CD4-positive, alpha-beta memory T cell (primary cell): Measurements from ENCODE around the gene TRAPPC13. TPM values are rescaled to one million over a fixed set of nuclear protein-coding genes. Genes with fewer than 3 reads are reported as not detected.

Source experiments
- CTCF ChIA-PET: fragments of 350-600 bp; sonication (Branson Sonifier 250); formaldehyde crosslinking; loops from one replicate; lab custom pipeline; 2021; ENCODE audit warnings: inconsistent platforms; ENCODE audit not compliant: partially characterized antibody; lab: Charles Lee
- POLR2A ChIA-PET: fragments of 350-600 bp; sonication (Branson Sonifier 250); formaldehyde crosslinking; loops from one replicate; lab custom pipeline; 2021; ENCODE audit not compliant: partially characterized antibody; lab: Charles Lee
- DNase-seq, 5 donors: peaks; one replicate each; pipeline versions ENCODE4 v3.0.0 to v3.0.0-alpha.2; 2020 to 2022; ENCODE audit warnings: mixed read lengths in 1 of 5
- H3K27ac ChIP-seq: one replicate; pipeline ENCODE4 v1.7.0; 2013; ENCODE audit warnings: low read depth, low read length
- H3K27me3 ChIP-seq: 2 replicates; pipeline ENCODE4 v1.7.0; 2013; ENCODE audit warnings: mild to moderate bottlenecking, low read length, moderate library complexity; ENCODE audit not compliant: insufficient read depth
- H3K36me3 ChIP-seq: 2 replicates; pipeline ENCODE4 v1.7.0; 2013; ENCODE audit warnings: mild to moderate bottlenecking, low read length, moderate library complexity; ENCODE audit not compliant: insufficient read depth
- H3K4me1 ChIP-seq: 2 replicates; pipeline ENCODE4 v1.7.0; 2013; ENCODE audit warnings: mild to moderate bottlenecking, low read length, moderate library complexity; ENCODE audit not compliant: insufficient read depth
- H3K4me3 ChIP-seq, 2 donors: one replicate each; pipeline ENCODE4 v1.7.0; 2013; ENCODE audit warnings: low read length in 2 of 2, mild to moderate bottlenecking in 1 of 2
- H3K9me3 ChIP-seq, 2 donors: one replicate each; pipeline ENCODE4 v1.7.0; 2013; ENCODE audit warnings: low read length in 2 of 2, control low read depth in 1 of 2; ENCODE audit not compliant: control insufficient read depth in 1 of 2
- H3K27ac Mint-ChIP-seq, 7 donors: one replicate each; pipeline ENCODE4 v1.8.0; 2020 to 2021; ENCODE audit warnings: mixed read lengths in 7 of 7, mild to moderate bottlenecking in 6 of 7, inconsistent platforms in 3 of 7, moderate library complexity in 3 of 7
- H3K27me3 Mint-ChIP-seq, 2 donors: one replicate each; pipeline ENCODE4 v1.8.0; 2020 to 2021; ENCODE audit warnings: mixed read lengths in 2 of 2
- H3K36me3 Mint-ChIP-seq, 2 donors: one replicate each; pipeline ENCODE4 v1.8.0; 2020 to 2021; ENCODE audit warnings: mixed read lengths in 2 of 2, inconsistent platforms in 1 of 2, mild to moderate bottlenecking in 1 of 2
- H3K4me1 Mint-ChIP-seq, 4 donors: one replicate each; pipeline ENCODE4 v1.8.0; 2020 to 2021; ENCODE audit warnings: mixed read lengths in 4 of 4, mild to moderate bottlenecking in 1 of 4
- H3K4me3 Mint-ChIP-seq, 8 donors: one replicate each; pipeline ENCODE4 v1.8.0; 2020 to 2021; ENCODE audit warnings: mixed read lengths in 8 of 8, mild to moderate bottlenecking in 7 of 8, moderate library complexity in 6 of 8, inconsistent platforms in 3 of 8
- H3K9me3 Mint-ChIP-seq, 8 donors: one replicate each; pipeline ENCODE4 v1.8.0; 2020 to 2021; ENCODE audit warnings: mixed read lengths in 8 of 8, mild to moderate bottlenecking in 5 of 8, inconsistent platforms in 3 of 8, moderate library complexity in 1 of 8
- intact Hi-C: fragments of 100-400 bp; cut with micrococcal nuclease; formaldehyde crosslinking; loops from one replicate; pipeline ENCODE4 v1.15.1; 2023
- polyA plus RNA-seq, 2 donors: library from polyadenylated mRNA; unstranded; fragments of 300-500 nt; fragmentation: Illumina TruSeq; gene quantifications; one replicate each; pipeline ENCODE4 v1.2.3, GENCODE V29; 2021
- total RNA-seq, 2 experiments: library from RNA; stranded (reverse); gene quantifications; one replicate each; pipeline ENCODE4 v1.2.3, GENCODE V29; 2021

The TRAPPC13 gene
- total and polyA plus RNA-seq, 4 experiments from 2014 or later = 16.4 to 21.4 (median 20.9) TPM

- H3K36me3 ChIP-seq = peaks cover 25% of the 10 kb centered on the region
Observed at GRCh38 chr5:65696892-65697291, 72.1 kb downstream of the TRAPPC13 start.

DNA sequence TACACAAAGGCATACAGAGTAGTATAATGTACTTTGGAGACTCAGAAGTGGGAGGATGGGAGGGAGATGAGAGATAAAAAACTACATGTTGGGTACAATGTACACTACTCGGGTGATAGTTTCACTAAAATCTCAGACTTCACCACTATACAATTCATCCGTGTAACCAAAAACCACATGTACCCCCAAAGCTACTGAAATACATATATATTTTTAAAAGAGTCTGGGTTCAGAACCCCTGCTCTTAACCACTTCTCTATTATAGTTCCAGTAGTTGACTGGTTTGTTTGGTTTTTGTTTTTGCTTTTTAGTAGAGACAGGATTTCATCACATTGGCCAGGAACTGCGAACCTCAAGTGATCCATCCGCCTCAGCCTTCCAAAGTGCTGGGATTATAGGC lies 74.5 kb downstream of the TRAPPC13 start:
- H3K4me3 Mint-ChIP-seq = no peak overlapping the region
- Histone ChIP-seq H3K36me3 (peaks cover 23% of the 10 kb centered on the region), H3K27ac (no peak overlapping the region), H3K4me3 (no peak overlapping the region), H3K9me3 (no peaks in the 10 kb centered on the region), H3K4me1 (no peaks in the 10 kb centered on the region), H3K27me3 (no peaks in the 10 kb centered on the region)
- H3K27ac Mint-ChIP-seq = no peak overlapping the region
- peaks cover 8 to 12% (median 10%) of the 10 kb centered on the region in 4 donors for H3K4me1 Mint-ChIP-seq
- ChIA-PET POLR2A (interaction anchor here (0.6 kb wide), 1 partner anchor 385 kb away, joined by 3 read pairs; no protein-coding TSS in a partner anchor), CTCF (no interaction called here)
- no peaks in the 10 kb centered on the region for H3K27me3 Mint-ChIP-seq
- H3K9me3 Mint-ChIP-seq = no peaks in the 10 kb centered on the region
- intact Hi-C loops = no loop called here
- no peak for DNase-seq
- H3K36me3 Mint-ChIP-seq = peaks cover 43 to 48% of the 10 kb centered on the region in 2 donors

More at GRCh38 chr5:65696892-65697291, 72.1 kb downstream of the TRAPPC13 start:
- CTCF ChIA-PET = no interaction called here
- peaks cover 33 to 49% of the 10 kb centered on the region in 2 donors for H3K36me3 Mint-ChIP-seq
- Histone ChIP-seq H3K27me3 (no peaks in the 10 kb centered on the region), H3K9me3 (no peaks in the 10 kb centered on the region), H3K4me1 (no peaks in the 10 kb centered on the region), H3K4me3 (no peak overlapping the region), H3K27ac (no peak overlapping the region)
- H3K4me3 Mint-ChIP-seq = no peak overlapping the region
- peaks cover 9 to 12% (median 12%) of the 10 kb centered on the region in 4 donors for H3K4me1 Mint-ChIP-seq
- DNase-seq = no peak
- H3K27ac Mint-ChIP-seq = no peak overlapping the region
- POLR2A ChIA-PET = interaction anchor here (1.3 kb wide), 1 partner anchor 23 kb away, joined by 4 read pairs; no protein-coding TSS in a partner anchor
- H3K9me3 Mint-ChIP-seq = no peaks in the 10 kb centered on the region
- intact Hi-C loops = no loop called here
- no peaks in the 10 kb centered on the region for H3K27me3 Mint-ChIP-seq

GRCh38 chr5:65702036-65702435 lies 77.2 kb downstream of the TRAPPC13 start:
- POLR2A ChIA-PET = no interaction called here

GRCh38 chr5:65704621-65705239 lies 79.9 kb downstream of the TRAPPC13 start:
- H3K9me3 ChIP-seq = no peaks in the 10 kb centered on the region
- ChIA-PET CTCF (interaction anchor here (1.1 kb wide), 2 partner anchors 8 to 23 kb away, joined by 3 read pairs; no protein-coding TSS in a partner anchor), POLR2A (no interaction called here)
- Mint-ChIP-seq H3K27ac (peak overlapping the region in 3 of 7 donors; percentile 15 to 24 (median 23)), H3K9me3 (no peaks in the 10 kb centered on the region), H3K4me1 (peaks cover 0 to 10% (median 5%) of the 10 kb centered on the region in 4 donors), H3K27me3 (no peaks in the 10 kb centered on the region), H3K4me3 (no peak overlapping the region), H3K36me3 (peaks cover 40 to 54% of the 10 kb centered on the region in 2 donors)
- H3K27ac ChIP-seq = no peak overlapping the region
- H3K4me3 ChIP-seq = no peak overlapping the region
- no peaks in the 10 kb centered on the region for H3K27me3 ChIP-seq
- no peak for DNase-seq
- intact Hi-C loops = loop anchor here (5.0 kb wide), 1 partner anchor 32 kb away; no protein-coding TSS in a partner anchor
- H3K36me3 ChIP-seq = peaks cover 33% of the 10 kb centered on the region
- no peaks in the 10 kb centered on the region for H3K4me1 ChIP-seq

More at GRCh38 chr5:65702036-65702435, 77.2 kb downstream of the TRAPPC13 start:
- Mint-ChIP-seq H3K36me3 (peaks cover 51 to 64% of the 10 kb centered on the region in 2 donors), H3K9me3 (no peaks in the 10 kb centered on the region), H3K27ac (peak overlapping the region in 1 of 7 donors; percentile 3), H3K4me3 (no peak overlapping the region), H3K4me1 (peaks cover 9 to 17% (median 11%) of the 10 kb centered on the region in 4 donors), H3K27me3 (no peaks in the 10 kb centered on the region)
- DNase-seq = no peak
- no peaks in the 10 kb centered on the region for H3K4me1 ChIP-seq
- H3K9me3 ChIP-seq = no peaks in the 10 kb centered on the region
- no peaks in the 10 kb centered on the region for H3K27me3 ChIP-seq
- intact Hi-C loops = no loop called here
- no peak overlapping the region for H3K4me3 ChIP-seq
- H3K36me3 ChIP-seq = peaks cover 23% of the 10 kb centered on the region
- H3K27ac ChIP-seq = no peak overlapping the region
- CTCF ChIA-PET = no interaction called here

GRCh38 chr5:65707663-65708062 lies 82.8 kb downstream of the TRAPPC13 start:
- Mint-ChIP-seq H3K27me3 (no peaks in the 10 kb centered on the region), H3K36me3 (peaks cover 43 to 60% of the 10 kb centered on the region in 2 donors), H3K9me3 (no peaks in the 10 kb centered on the region), H3K4me1 (peaks cover 8 to 24% (median 17%) of the 10 kb centered on the region in 4 donors), H3K4me3 (no peak overlapping the region), H3K27ac (no peak overlapping the region)
- ChIA-PET POLR2A (interaction anchor here (1.1 kb wide), 1 partner anchor 13 kb away, joined by 4 read pairs; no protein-coding TSS in a partner anchor), CTCF (interaction anchor here (0.7 to 1.3 kb wide), 2 partner anchors 10 to 14 kb away, joined by 3 to 4 read pairs; partner anchors contain the start of genes NLN and SGTB)
- no peak for DNase-seq
- H3K36me3 ChIP-seq = peaks cover 36% of the 10 kb centered on the region
- H3K27me3 ChIP-seq = no peaks in the 10 kb centered on the region
- intact Hi-C loops = loop anchor here (5.0 kb wide), 1 partner anchor 35 kb away; no protein-coding TSS in a partner anchor
- H3K9me3 ChIP-seq = no peaks in the 10 kb centered on the region
- peaks cover 2% of the 10 kb centered on the region for H3K4me1 ChIP-seq
- H3K4me3 ChIP-seq = no peak overlapping the region
- no peak overlapping the region for H3K27ac ChIP-seq

- Mint-ChIP-seq H3K9me3 (no peaks in the 10 kb centered on the region), H3K27ac (peak overlapping the region in 1 of 7 donors; percentile 31), H3K4me1 (peaks cover 9 to 24% (median 17%) of the 10 kb centered on the region in 4 donors), H3K27me3 (no peaks in the 10 kb centered on the region), H3K4me3 (no peak overlapping the region), H3K36me3 (peaks cover 38 to 58% of the 10 kb centered on the region in 2 donors)
- Histone ChIP-seq H3K4me3 (no peak overlapping the region), H3K36me3 (peaks cover 36% of the 10 kb centered on the region), H3K27me3 (no peaks in the 10 kb centered on the region), H3K27ac (no peak overlapping the region), H3K4me1 (peaks cover 6% of the 10 kb centered on the region), H3K9me3 (no peaks in the 10 kb centered on the region)
- DNase-seq = no peak
- CTCF ChIA-PET = interaction anchor here (1.3 kb wide), 1 partner anchor 13 kb away, joined by 4 read pairs; the partner anchor contains the start of genes NLN and SGTB
- intact Hi-C loops = loop anchor here (5.0 kb wide), 1 partner anchor 36 kb away; no protein-coding TSS in a partner anchor
- POLR2A ChIA-PET = interaction anchor here (0.6 to 1.1 kb wide), 3 partner anchors 10 to 16 kb away, joined by 3 to 5 read pairs (median 4); no protein-coding TSS in a partner anchor
Observed at GRCh38 chr5:65708145-65708544, 83.3 kb downstream of the TRAPPC13 start.
